Ovary (tissue), 9 donors: ENCODE data around the gene PHLDB3. TPM values are rescaled to one million over a fixed set of nuclear protein-coding genes. Genes with fewer than 3 reads are reported as not detected.
A peak's percentile ranks its signal among the peaks of the same experiment; 100 is the strongest.
"Not testable (repeated sequence)": the region's sequence is repeated elsewhere in the genome, so short reads cannot be mapped to it uniquely, and the experiment has no call there.

Source experiments
- DNase-seq, 5 donors: peaks; one replicate each; pipeline ENCODE4 v3.0.0-alpha.2; 2019 to 2020
- H3K27ac ChIP-seq, 2 donors: fragments of 200-600 bp; one replicate each; pipeline versions ENCODE4 v1.5.1 to v1.8.0; 2019 to 2022
- H3K27me3 ChIP-seq: fragments of 200-600 bp; one replicate; pipeline ENCODE4 v1.8.0; 2022
- H3K36me3 ChIP-seq: fragments of 200-600 bp; sonication (generic); one replicate; pipeline ENCODE4 v1.5.1; 2019
- H3K4me1 ChIP-seq: one replicate; pipeline ENCODE4 v1.8.1; 2013; ENCODE audit warnings: mild to moderate bottlenecking, moderate library complexity; ENCODE audit not compliant: insufficient read depth
- H3K4me3 ChIP-seq: fragments of 200-600 bp; sonication (generic); one replicate; pipeline ENCODE4 v1.5.1; 2017
- H3K9me3 ChIP-seq, 2 donors: fragments of 200-600 bp in 1 of 2; sonication (generic) in 1 of 2; one replicate each; pipeline versions ENCODE4 v1.5.1 to v1.8.1; 2013 to 2019; ENCODE audit warnings: mild to moderate bottlenecking in 1 of 2, moderate library complexity in 1 of 2
- EP300 ChIP-seq: sonication (generic); formaldehyde crosslinking; IDR thresholded peaks from one replicate; pipeline ENCODE4 v1.6.1; 2017; ENCODE audit warnings: antibody characterized with exemption
- POLR2A ChIP-seq: fragments of 450-650 bp; IDR thresholded peaks from one replicate; pipeline ENCODE4 v1.6.1; 2017; ENCODE audit warnings: antibody characterized with exemption, mild to moderate bottlenecking, moderate library complexity
- WGBS, 3 donors: extraction: QIAGEN DNeasy Blood & Tissue Kit in 1 of 3; methylation state at CpG; one replicate each; pipeline versions ENCODE4 v1.1.5 to v1.1.7; 2013 to 2017; 5-methylcytosine and 5-hydroxymethylcytosine counted together
- intact Hi-C, 4 donors: fragments of 100-400 bp; cut with DNase I; formaldehyde crosslinking; loops; one replicate each; pipeline versions ENCODE4 v1.11.0 to v1.15.1; 2022 to 2023
- polyA plus RNA-seq, 2 donors: library from polyadenylated mRNA; stranded (reverse); fragments of 200-250 nt in 1 of 2; fragments of 350-450 nt in 1 of 2; fragmentation: Illumina TruSeq in 1 of 2; extraction: RNeasy Lipid Tissue Mini Kit (QIAGEN cat#74804) in 1 of 2; gene quantifications; one replicate each; pipeline ENCODE4 v1.2.3, GENCODE V29; 2013 to 2014
- total RNA-seq, 7 donors: library from RNA; depleted of rRNA in 2 of 7; stranded (reverse); fragments of >200 nt in 2 of 7; fragmentation: NEBNext Ultra II Directional in 3 of 7; extraction: Animal tissue kit (Norgen Biotek cat#: 25700) in 3 of 7; gene quantifications; one replicate each; pipeline versions ENCODE4 v1.1.0 to v1.2.4, GENCODE V29; 2016 to 2023
- TF ChIP-seq, protein P1 (sequence below), 3 donors: fragments of 450-650 bp in 2 of 3; fragments of 200-600 bp in 1 of 3; IDR thresholded peaks; one replicate each; pipeline versions ENCODE4 v1.5.1 to v1.8.0; 2016 to 2022; ENCODE audit warnings: antibody characterized with exemption in 3 of 3, mild to moderate bottlenecking in 1 of 3
- donor health status: DM: no; HTN: no; CAD: no; lungs with moderate emphysema.
- donor health status: DM: no; HTN: no; CAD: no.
- donor health status: Bipolar disorder and iron deficiency.
- donor health status: DM: yes; HTN: yes; CAD: no.
- donor health status: DM: no; HTN: no; CAD: no.
- donor health status: DM: yes; HTN: yes; CAD: no.

PHLDB3 gene
- total and polyA plus RNA-seq, 9 donors = 1.4 to 29.7 (median 20.6) TPM

DNA sequence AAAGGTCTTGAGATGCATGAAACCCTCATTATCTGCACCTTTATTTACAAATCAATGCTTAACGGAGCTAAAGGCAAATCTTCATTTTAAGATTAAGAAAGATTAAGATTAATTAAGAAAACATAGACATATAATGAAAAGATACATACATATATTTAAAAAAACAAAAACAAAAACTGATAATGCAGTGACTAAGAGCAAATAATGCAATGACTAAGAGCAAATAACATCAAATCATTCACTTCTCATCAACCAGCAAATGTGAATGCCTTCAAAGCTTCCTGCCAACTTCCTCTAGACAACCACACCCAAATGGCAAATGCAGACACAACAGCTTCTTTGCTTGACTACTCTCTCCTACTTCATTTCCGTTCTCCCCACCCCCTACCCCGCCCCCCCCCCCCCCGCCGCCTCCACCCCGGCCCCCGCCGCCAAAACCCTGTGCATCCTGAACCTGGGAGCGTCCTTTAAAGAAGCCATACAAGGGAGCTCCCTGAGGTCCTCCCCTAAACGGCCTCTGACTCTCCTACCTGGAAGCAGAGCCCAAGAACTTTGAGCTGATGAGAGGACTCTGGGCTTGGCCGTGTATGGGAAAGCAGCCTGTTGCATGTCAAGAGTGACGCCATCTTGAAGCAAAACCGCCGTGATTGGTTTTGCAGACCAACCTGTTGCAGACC is 65.4 kb downstream of the PHLDB3 start:
- Histone ChIP-seq H3K27ac (no peak overlapping the region), H3K27me3 (no peaks in the 10 kb centered on the region), H3K4me1 (peaks cover 3% of the 10 kb centered on the region), H3K4me3 (no peak overlapping the region), H3K36me3 (no peaks in the 10 kb centered on the region), H3K9me3 (no peaks in the 10 kb centered on the region)
- TF ChIP-seq, protein P1, sequence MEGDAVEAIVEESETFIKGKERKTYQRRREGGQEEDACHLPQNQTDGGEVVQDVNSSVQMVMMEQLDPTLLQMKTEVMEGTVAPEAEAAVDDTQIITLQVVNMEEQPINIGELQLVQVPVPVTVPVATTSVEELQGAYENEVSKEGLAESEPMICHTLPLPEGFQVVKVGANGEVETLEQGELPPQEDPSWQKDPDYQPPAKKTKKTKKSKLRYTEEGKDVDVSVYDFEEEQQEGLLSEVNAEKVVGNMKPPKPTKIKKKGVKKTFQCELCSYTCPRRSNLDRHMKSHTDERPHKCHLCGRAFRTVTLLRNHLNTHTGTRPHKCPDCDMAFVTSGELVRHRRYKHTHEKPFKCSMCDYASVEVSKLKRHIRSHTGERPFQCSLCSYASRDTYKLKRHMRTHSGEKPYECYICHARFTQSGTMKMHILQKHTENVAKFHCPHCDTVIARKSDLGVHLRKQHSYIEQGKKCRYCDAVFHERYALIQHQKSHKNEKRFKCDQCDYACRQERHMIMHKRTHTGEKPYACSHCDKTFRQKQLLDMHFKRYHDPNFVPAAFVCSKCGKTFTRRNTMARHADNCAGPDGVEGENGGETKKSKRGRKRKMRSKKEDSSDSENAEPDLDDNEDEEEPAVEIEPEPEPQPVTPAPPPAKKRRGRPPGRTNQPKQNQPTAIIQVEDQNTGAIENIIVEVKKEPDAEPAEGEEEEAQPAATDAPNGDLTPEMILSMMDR (IDR thresholded peaks at IDR 0.05) = no peak
- TF ChIP-seq EP300 (no peak), POLR2A (no peak)
- intact Hi-C loops = no loop called here
- DNase-seq = no peak
- WGBS, 3 donors = 45 to 51% (median 50%) methylated on average over 14 of the region's 14 CpGs

DNA sequence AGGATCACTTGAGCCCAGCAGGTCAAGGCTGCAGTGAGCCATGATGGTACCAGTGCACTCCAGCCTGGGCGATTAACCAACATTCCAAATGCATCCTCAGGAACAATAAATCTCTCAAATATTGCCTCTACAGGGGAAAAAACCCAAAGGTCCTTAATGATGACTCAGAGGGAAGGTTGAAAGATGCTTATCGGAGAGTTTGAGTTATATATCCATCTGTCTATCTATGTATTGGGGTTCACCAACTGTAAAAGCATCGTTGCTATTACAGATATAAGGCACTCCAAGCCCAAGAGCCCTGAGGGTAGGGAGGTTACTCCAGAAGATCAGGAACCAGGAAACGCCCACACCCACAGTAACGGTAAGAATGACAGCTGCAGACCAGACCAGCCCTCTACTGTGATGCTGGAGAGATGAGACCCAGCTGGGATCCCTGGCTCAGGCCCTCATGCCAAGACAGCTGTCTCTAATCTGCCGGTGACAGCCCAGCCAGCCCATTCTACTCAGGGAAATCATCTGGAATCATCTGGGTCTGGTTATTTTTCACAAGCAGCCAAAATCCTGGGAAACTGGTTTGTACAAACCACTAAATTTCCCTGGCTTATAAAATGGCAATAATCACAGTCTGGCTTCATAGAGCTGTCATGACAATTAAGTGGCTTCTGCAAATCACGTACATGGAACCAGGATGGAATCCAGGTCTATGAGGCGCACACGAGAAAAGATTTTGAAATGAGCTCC is 66.1 kb downstream of the PHLDB3 start:
- H3K27ac ChIP-seq = no peak overlapping the region
- DNase-seq = peak in 4 of 5 donors; percentile 16 to 54 (median 42)
- intact Hi-C loops = no loop called here

DNA sequence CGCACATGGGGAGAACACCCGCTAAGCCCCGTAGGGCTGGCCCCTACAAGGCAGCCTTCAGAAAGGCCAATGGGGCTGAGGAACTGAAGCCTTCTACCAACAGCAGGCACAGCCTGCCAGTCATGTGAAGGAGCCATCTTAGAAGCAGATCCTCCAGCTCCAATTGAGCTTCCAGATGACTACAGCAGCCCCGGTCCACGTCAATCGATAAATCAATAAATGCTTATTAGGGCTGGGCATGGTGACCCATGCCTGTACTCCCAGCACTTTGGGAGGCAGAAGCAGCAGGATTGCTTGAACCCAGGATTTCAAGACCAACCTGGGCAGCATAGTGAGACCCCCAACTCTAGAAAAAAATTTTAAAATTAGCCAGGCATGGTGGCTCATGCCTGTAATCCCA is 66.8 kb downstream of the PHLDB3 start:
- H3K27ac ChIP-seq = no peak overlapping the region
- no peak overlapping the region for H3K4me3 ChIP-seq
- H3K36me3 ChIP-seq = no peaks in the 10 kb centered on the region
- no peaks in the 10 kb centered on the region for H3K27me3 ChIP-seq
- H3K9me3 ChIP-seq = no peaks in the 10 kb centered on the region
- TF ChIP-seq POLR2A = no peak
- TF ChIP-seq EP300 = no peak
- TF ChIP-seq, protein P1 (IDR thresholded peaks at IDR 0.05) = no peak
- intact Hi-C loops = no loop called here
- 73 to 92% (median 80%) methylated on average over 6 of the region's 6 CpGs for WGBS, 3 donors
- no peak for DNase-seq
- peaks cover 3% of the 10 kb centered on the region for H3K4me1 ChIP-seq

More for the DNA sequence above, 66.1 kb downstream of the PHLDB3 start:
- TF ChIP-seq, protein P1 (IDR thresholded peaks at IDR 0.05) = no peak
- no peak for TF ChIP-seq POLR2A
- TF ChIP-seq EP300 = no peak
- Histone ChIP-seq H3K9me3 (no peaks in the 10 kb centered on the region), H3K36me3 (no peaks in the 10 kb centered on the region), H3K4me3 (no peak overlapping the region), H3K4me1 (peaks cover 3% of the 10 kb centered on the region), H3K27me3 (no peaks in the 10 kb centered on the region)
- WGBS, 3 donors = 10 to 12% (median 11%) methylated on average over 9 of the region's 9 CpGs

DNA sequence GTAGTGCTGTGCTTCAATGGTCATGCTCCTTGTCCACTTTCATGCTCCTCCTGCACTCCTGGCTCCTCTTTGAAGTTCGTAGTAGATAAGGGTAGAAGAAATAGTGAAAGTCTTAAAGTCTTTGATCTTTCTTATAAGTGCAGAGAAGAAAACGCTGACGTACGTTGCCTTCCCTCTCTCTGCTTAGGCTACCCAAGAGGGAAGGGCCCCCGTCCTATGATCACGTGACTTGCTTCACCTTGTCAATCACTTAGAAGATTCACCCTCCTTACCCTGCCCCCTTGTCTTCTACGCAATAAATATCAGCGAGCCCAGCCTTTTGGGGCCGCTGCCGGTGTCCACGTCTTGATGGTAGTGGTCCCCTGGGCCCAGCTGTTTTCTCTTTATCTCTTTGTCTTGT is 67.3 kb downstream of the PHLDB3 start:
- intact Hi-C loops, H3K36me3 ChIP-seq, H3K4me3 ChIP-seq, H3K9me3 ChIP-seq, H3K27me3 ChIP-seq, H3K4me1 ChIP-seq, DNase-seq, H3K27ac ChIP-seq: not testable (repeated sequence)
- 67 to 78% (median 71%) methylated on average over 11 of the region's 11 CpGs for WGBS, 3 donors

DNA sequence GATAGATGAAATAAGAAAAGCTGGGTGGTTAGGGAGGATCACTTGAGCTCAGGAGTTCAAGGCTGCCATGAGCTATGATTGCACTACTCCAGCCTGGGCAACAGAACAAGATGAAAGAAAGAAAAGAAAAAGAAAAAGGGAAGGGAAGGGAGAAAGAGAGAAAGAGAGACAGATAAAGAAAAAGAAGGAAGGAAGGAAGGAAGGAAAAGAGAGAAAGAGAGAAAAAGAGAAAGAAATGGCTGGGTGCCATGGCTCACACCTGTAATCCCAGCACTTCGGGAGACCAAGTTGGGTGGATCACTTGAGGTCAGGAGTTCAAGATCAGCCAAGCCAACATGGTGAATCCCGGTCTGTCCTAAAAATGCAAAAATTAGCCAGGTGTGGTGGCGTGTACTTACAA is 68.8 kb downstream of the PHLDB3 start:
- H3K4me1 ChIP-seq = peaks cover 3% of the 10 kb centered on the region
- TF ChIP-seq, protein P1 (IDR thresholded peaks at IDR 0.05) = no peak
- no peak for TF ChIP-seq EP300
- no peak for TF ChIP-seq POLR2A
- H3K27me3 ChIP-seq = no peaks in the 10 kb centered on the region
- intact Hi-C loops = no loop called here
- WGBS, 3 donors = 65 to 77% (median 70%) methylated on average over 3 of the region's 3 CpGs
- no peak overlapping the region for H3K4me3 ChIP-seq
- DNase-seq = no peak
- H3K9me3 ChIP-seq = no peaks in the 10 kb centered on the region
- H3K27ac ChIP-seq = no peak overlapping the region
- no peaks in the 10 kb centered on the region for H3K36me3 ChIP-seq
